Measurements from ENCODE around the gene LSM12.

Gene LSM12

GRCh38 chr17:44095647-44096496 lies 29.4 kb upstream of the LSM12 start:
- in situ Hi-C loops (cut with HindIII; ENCODE audit: low sequenced_read_pairs): loop anchor here (5.0 kb wide), 2 partner anchors 34 to 84 kb away; partner anchors contain the start of gene TMEM101

- in situ Hi-C loops (cut with HindIII; ENCODE audit: low sequenced_read_pairs): loop anchor here (5.0 kb wide), 2 partner anchors 33 to 83 kb away; partner anchors contain the start of gene TMEM101
These were observed 28.8 kb upstream of the LSM12 start for GRCh38 chr17:44095388-44095646.

GRCh38 chr17:44094701-44095387 lies 28.4 kb upstream of the LSM12 start:
- in situ Hi-C loops (cut with HindIII; ENCODE audit: low sequenced_read_pairs): loop anchor here (5.0 kb wide), 2 partner anchors 33 to 83 kb away; partner anchors contain the start of gene TMEM101

GRCh38 chr17:44093231-44093900 lies 26.9 kb upstream of the LSM12 start:
- in situ Hi-C loops (cut with HindIII; ENCODE audit: low sequenced_read_pairs): no loop called here

GRCh38 chr17:44092051-44092450 lies 25.6 kb upstream of the LSM12 start:
- in situ Hi-C loops (cut with HindIII; ENCODE audit: low sequenced_read_pairs): no loop called here

GRCh38 chr17:44091200-44091997 lies 24.9 kb upstream of the LSM12 start:
- in situ Hi-C loops (cut with HindIII; ENCODE audit: low sequenced_read_pairs): no loop called here

GRCh38 chr17:44088254-44088653 lies 21.8 kb upstream of the LSM12 start:
- in situ Hi-C loops (cut with HindIII; ENCODE audit: low sequenced_read_pairs): no loop called here

GRCh38 chr17:44087319-44087718 lies 20.8 kb upstream of the LSM12 start:
- in situ Hi-C loops (cut with HindIII; ENCODE audit: low sequenced_read_pairs): no loop called here

GRCh38 chr17:44086364-44087311 lies 20.2 kb upstream of the LSM12 start:
- in situ Hi-C loops (cut with HindIII; ENCODE audit: low sequenced_read_pairs): no loop called here

- in situ Hi-C loops (cut with HindIII; ENCODE audit: low sequenced_read_pairs): no loop called here
These were observed 19.4 kb upstream of the LSM12 start for GRCh38 chr17:44085908-44086307.

- in situ Hi-C loops (cut with HindIII; ENCODE audit: low sequenced_read_pairs): no loop called here
These were observed 18.4 kb upstream of the LSM12 start for GRCh38 chr17:44084921-44085320.

GRCh38 chr17:44084131-44084538 lies 17.7 kb upstream of the LSM12 start:
- in situ Hi-C loops (cut with HindIII; ENCODE audit: low sequenced_read_pairs): no loop called here

- in situ Hi-C loops (cut with HindIII; ENCODE audit: low sequenced_read_pairs): no loop called here
These were observed 16.9 kb upstream of the LSM12 start for GRCh38 chr17:44083250-44083849.

GRCh38 chr17:44082256-44082927 lies 15.9 kb upstream of the LSM12 start:
- in situ Hi-C loops (cut with HindIII; ENCODE audit: low sequenced_read_pairs): no loop called here

- in situ Hi-C loops (cut with HindIII; ENCODE audit: low sequenced_read_pairs): no loop called here
These were observed 15.2 kb upstream of the LSM12 start for GRCh38 chr17:44081681-44082080.

GRCh38 chr17:44079877-44080821 lies 13.7 kb upstream of the LSM12 start:
- in situ Hi-C loops (cut with HindIII; ENCODE audit: low sequenced_read_pairs): no loop called here

GRCh38 chr17:44078412-44078811 lies 11.9 kb upstream of the LSM12 start:
- in situ Hi-C loops (cut with HindIII; ENCODE audit: low sequenced_read_pairs): no loop called here

GRCh38 chr17:44077595-44077909 lies 11.1 kb upstream of the LSM12 start:
- in situ Hi-C loops (cut with HindIII; ENCODE audit: low sequenced_read_pairs): no loop called here
